GM18873 (cell line): ENCODE measurements around the gene B3GLCT.
"Not testable (repeated sequence)": the region's sequence is repeated elsewhere in the genome, so short reads cannot be mapped to it uniquely, and the experiment has no call there.

Experiments used
- ATAC-seq: cut with Tn5 transposase; IDR thresholded peaks from one replicate; pipeline ENCODE4 v1.9.1; 2021; ENCODE audit warnings: mild to moderate bottlenecking, moderate library complexity, moderate number of reproducible peaks; ENCODE audit not compliant: unreplicated experiment, low FRiP score

Gene B3GLCT

GRCh38 chr13:31182987-31183386 lies 16.8 kb upstream of the B3GLCT start:
- ATAC-seq, result no peak

- ATAC-seq, result no peak
These were observed 15.3 kb upstream of the B3GLCT start for GRCh38 chr13:31184451-31184850.

DNA sequence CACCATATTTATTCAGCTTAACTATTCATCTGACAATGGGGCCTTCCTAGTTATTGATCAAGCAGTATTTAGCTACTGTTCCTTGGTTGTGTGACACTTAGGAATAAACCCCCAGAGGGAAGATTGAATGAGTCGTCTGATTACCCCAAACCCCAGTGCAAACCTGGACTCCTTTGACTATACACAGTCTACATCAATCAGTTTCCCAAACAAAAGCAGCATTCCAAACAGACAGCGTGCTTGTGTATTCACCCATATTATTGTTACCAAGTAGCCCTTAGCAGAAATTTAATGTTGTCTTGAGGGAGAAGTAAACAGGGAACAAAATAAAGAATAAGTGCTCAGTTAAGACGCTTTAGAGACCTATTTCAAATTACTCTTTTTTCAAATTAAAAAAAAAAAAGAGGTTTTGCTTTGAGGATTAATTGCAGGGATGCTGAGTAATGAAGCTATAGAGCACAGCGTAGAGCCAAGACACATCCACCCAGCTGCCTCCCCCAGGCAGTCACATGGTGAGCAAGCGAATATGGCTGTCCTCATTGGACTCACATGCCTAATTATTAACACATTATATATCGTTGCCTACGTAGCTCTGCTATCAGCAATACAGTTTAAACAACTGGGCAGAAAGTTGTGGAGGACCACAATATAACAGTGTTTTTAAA lies 14.7 kb upstream of the B3GLCT start:
- no peak for ATAC-seq

DNA sequence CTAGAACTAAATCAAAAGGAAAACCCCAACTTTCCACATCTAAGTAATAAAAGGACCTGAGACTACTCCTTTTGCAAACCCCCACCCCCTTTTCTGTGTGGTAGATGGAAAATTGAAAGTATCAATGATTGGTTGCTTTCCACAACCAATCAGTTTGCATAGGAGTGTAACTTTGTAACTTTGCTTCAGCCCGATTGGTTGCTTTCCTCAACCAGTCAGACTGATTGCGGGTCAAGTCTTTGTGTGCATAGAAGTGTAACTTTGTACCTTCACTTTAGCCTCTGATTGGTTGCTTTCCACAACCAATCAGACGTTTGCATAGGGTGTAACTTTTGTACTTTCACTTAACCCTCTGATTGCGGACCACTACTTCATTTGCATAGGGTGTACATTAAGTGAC lies 8.0 kb upstream of the B3GLCT start:
- no peak for ATAC-seq

- ATAC-seq, result no peak
These were observed 7.5 kb upstream of the B3GLCT start for GRCh38 chr13:31192306-31192705.

GRCh38 chr13:31195616-31196015 lies 4.2 kb upstream of the B3GLCT start:
- ATAC-seq, result no peak

GRCh38 chr13:31196992-31197391 lies 2.8 kb upstream of the B3GLCT start:
- no peak for ATAC-seq

- no peak for ATAC-seq
These were observed 1.3 kb upstream of the B3GLCT start for GRCh38 chr13:31198519-31198918.

DNA sequence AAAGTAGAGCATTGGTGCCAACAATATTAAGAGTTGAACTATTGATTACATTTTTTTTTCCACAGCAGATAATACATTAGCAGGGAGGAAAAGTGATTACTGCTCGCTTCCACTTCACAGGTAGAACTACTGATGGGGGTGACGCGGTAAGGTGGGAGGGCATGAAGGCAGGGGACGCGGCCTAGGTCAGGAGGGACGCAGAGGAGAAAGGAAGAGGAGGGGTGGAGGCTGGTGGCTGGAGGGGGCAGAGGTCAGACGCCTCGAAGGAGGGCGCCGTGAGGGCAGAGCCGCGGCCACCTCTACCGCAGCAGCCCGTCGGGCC lies 287 bp upstream of the B3GLCT start:
- ATAC-seq, result peak; percentile 25

GRCh38 chr13:31200637-31200971 lies 829 bp downstream of the B3GLCT start:
- peak; percentile 17 for ATAC-seq

GRCh38 chr13:31201341-31202031 lies 1.7 kb downstream of the B3GLCT start:
- no peak for ATAC-seq

DNA sequence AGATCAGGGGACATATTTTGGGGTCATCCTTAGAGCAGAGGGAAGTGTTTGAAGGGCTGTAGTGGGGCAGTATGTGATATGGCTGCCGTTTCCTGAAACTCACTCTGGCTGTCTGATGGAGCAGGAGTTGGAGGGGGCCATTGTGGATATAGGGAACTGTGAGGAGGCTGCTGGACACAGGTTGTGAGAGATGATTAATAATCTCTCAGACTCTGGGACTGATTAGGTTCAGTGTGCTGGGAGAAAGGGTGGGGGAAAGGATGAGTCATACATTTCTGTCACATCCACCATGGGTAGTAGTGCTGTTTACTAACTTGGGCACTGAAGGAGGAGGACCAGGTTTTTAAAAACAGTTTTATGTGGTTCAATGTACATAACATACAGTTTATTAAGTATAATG lies 4.8 kb downstream of the B3GLCT start:
- ATAC-seq, result no peak

GRCh38 chr13:31207661-31208552 lies 8.1 kb downstream of the B3GLCT start:
- no peak for ATAC-seq

DNA sequence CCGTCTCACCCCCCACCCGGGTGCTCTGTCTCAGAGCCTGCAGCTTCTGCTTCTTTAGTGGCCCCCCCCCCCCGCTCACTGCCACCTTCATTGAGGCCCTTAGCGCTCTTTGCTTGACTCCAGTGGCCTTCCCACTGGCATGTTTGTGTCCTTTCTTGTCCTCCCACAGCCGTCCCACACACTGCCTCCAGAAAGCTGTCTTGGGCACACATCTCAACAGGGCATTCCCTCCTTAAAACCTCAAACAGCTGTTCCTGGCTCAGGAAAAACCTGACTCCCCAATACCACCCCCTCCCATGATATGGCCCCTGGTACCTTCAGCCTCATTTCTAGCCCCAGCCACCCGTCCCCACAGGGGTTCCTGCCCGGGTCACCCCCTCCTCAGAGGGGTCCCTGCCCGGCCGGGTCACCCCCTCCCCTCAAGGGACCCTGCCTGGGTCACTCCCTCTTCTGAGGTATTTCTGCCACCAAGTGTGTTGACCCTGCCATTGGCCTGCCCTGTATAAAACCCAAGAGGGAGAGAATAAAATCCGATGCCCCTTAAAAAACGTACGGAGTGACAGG lies 8.9 kb downstream of the B3GLCT start:
- no peak for ATAC-seq

DNA sequence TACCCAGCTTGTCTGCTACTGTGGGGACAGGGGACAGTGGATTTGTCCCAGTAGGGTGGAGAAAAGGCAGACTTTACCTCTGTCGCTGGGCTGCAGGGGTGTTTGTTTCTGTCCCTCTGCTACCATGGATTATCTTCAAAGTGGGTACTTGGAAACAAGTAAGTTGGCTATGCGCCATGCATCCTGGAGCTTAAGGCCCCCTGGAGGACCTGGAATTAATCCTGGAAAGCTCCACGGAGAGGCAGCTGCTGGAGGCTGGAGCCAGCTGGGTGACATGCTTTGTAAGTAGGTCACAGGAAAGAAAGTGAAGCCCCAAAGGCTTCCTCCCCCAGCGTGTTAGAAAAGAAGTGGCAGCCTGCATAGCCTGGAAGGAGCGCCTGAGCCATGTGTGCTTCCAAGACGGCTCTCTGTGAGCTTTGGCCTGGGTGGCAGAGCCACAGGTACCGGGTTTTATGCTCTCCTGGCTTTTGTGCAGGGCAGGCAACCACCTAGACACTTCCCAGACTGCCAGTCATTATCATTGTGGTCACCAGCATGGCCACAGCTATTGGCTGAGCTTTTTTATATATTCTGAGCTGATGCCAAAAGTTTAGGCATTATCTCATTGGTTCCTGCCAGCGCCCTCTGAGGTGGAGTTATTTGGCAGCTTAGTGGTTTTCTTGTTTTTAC lies 9.5 kb downstream of the B3GLCT start:
- ATAC-seq, result no peak

DNA sequence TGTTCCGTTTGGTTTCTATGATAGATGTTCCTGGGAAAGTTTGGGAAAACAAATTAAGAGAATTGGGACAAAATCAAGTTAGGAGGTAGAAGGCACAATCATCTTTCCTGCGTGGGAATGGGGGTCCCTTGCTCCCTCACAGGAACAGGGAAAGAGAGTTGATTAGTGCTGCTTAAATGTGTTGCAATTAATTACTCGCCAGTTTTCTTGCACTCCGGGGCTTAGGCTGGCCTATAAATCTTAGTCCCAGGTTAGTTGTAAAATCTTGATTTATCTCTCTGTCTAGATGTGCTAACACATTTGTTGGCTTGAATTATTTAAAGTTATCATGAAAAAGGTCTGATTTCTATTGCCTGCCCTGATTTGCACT lies 10.1 kb downstream of the B3GLCT start:
- ATAC-seq, result no peak

GRCh38 chr13:31213651-31214289 lies 14.0 kb downstream of the B3GLCT start:
- no peak for ATAC-seq

- ATAC-seq, result no peak
These were observed 14.7 kb downstream of the B3GLCT start for GRCh38 chr13:31214435-31214834.

- ATAC-seq, result not testable (repeated sequence)
These were observed 17.1 kb downstream of the B3GLCT start for GRCh38 chr13:31216916-31217315.

DNA sequence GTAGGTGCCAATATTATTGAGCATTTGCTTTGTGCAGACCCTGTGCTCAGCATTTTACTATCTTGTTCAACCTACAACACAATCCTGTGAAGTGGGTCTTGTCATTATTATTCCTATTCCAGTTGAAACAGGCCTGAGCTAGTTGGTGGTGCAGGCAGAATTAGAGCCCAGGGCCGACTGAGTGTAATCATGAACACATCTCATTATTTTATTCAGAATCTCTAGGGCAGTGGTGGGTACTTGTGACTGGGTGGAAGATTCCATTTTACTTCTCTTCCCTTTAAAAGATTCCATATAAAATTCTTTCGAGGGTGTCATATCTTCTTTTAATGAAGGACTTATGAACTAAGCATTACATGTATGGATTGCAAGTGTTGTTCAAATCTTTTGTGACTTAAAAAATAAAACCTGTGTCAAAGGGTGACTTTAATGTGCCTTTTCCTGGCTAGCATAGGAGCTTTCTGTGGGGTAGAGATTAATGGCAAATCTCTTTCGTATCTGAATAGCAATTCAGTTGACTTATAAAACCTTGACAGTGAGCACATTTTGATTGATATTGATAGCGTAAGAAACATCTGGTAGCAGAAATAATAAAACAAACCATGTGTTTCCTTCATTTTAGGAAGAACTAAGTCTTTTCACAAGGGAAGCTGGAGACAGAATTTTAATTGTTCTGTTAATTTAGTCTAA lies 20.3 kb downstream of the B3GLCT start:
- no peak for ATAC-seq
